Peyer's patch (tissue), 4 donors: Measurements from ENCODE around the gene ABCD3. TPM values are rescaled to one million over a fixed set of nuclear protein-coding genes. Genes with fewer than 3 reads are reported as not detected.
"Not testable (repeated sequence)": the region's sequence is repeated elsewhere in the genome, so short reads cannot be mapped to it uniquely, and the experiment has no call there.

ENCODE experiments used
- DNase-seq, 3 donors: peaks; one replicate each; pipeline ENCODE4 v3.0.0-alpha.2; 2017 to 2019
- H3K27ac ChIP-seq, 4 donors: fragments of 200-600 bp; sonication (generic); one replicate each; pipeline ENCODE4 v1.5.1; 2016 to 2019
- H3K27me3 ChIP-seq, 2 donors: fragments of 200-600 bp; sonication (generic); one replicate each; pipeline ENCODE4 v1.5.1; 2019
- H3K36me3 ChIP-seq, 3 donors: fragments of 200-600 bp; sonication (generic); one replicate each; pipeline ENCODE4 v1.5.1; 2016 to 2019
- H3K4me1 ChIP-seq, 4 donors: fragments of 200-600 bp; sonication (generic); one replicate each; pipeline ENCODE4 v1.5.1; 2016 to 2019
- H3K4me3 ChIP-seq, 4 donors: fragments of 200-600 bp; sonication (generic); 1 replicate in 3 of 4; 2 replicates in 1 of 4; pipeline ENCODE4 v1.5.1; 2016 to 2019; ENCODE audit warnings: mild to moderate bottlenecking in 1 of 4
- H3K9me3 ChIP-seq, 4 donors: fragments of 200-600 bp; sonication (generic); one replicate each; pipeline ENCODE4 v1.5.1; 2016 to 2019; ENCODE audit warnings: mild to moderate bottlenecking in 1 of 4
- CTCF ChIP-seq, 6 experiments: fragments of 450-650 bp in 4 of 6; fragments of 200-600 bp in 2 of 6; sonication (generic) in 1 of 6; IDR thresholded peaks; one replicate each; pipeline ENCODE4 v1.5.1; 2017 to 2019; ENCODE audit warnings: antibody characterized with exemption in 6 of 6, mild to moderate bottlenecking in 3 of 6, moderate library complexity in 1 of 6
- POLR2A ChIP-seq, 2 donors: fragments of 450-650 bp; IDR thresholded peaks; one replicate each; pipeline ENCODE4 v1.5.1; 2017; ENCODE audit warnings: antibody characterized with exemption in 2 of 2, mild to moderate bottlenecking in 2 of 2, moderate library complexity in 2 of 2
- total RNA-seq, 4 donors: library from RNA; depleted of rRNA; stranded (reverse); fragments of >200 nt; gene quantifications; one replicate each; pipeline ENCODE4 v1.1.0, GENCODE V29; 2016

ABCD3 gene
- total RNA-seq, 4 donors from 2014 or later = 22.3 to 66.6 (median 57.0) TPM

- H3K36me3 ChIP-seq = no peaks in the 10 kb centered on the region
- no peaks in the 10 kb centered on the region for H3K27me3 ChIP-seq
- TF ChIP-seq CTCF (IDR thresholded peaks at IDR 0.05) (no peak), POLR2A (IDR thresholded peaks at IDR 0.05) (peak in 1 of 2 donors; percentile 21)
- DNase-seq = peak in 2 of 3 donors; percentile 25 to 64
- peak overlapping the region; percentile 60 to 93 (median 76) for H3K4me3 ChIP-seq
- peaks cover 0 to 42% (median 3%) of the 10 kb centered on the region in 4 donors for H3K4me1 ChIP-seq
- no peaks in the 10 kb centered on the region for H3K9me3 ChIP-seq
- H3K27ac ChIP-seq = peak overlapping the region; percentile 77 to 93 (median 88)
Measured at GRCh38 chr1:94418664-94419655, 771 bp downstream of the ABCD3 start.

GRCh38 chr1:94422115-94422820 is 4.1 kb downstream of the ABCD3 start:
- Histone ChIP-seq H3K9me3 (no peaks in the 10 kb centered on the region), H3K36me3 (no peaks in the 10 kb centered on the region), H3K4me3 (no peak overlapping the region), H3K27me3 (no peaks in the 10 kb centered on the region), H3K27ac (no peak overlapping the region), H3K4me1 (peaks cover 0 to 48% (median 3%) of the 10 kb centered on the region in 4 donors)
- no peak for DNase-seq
- TF ChIP-seq POLR2A (IDR thresholded peaks at IDR 0.05) = no peak
- TF ChIP-seq CTCF (IDR thresholded peaks at IDR 0.05) = no peak

- no peak overlapping the region for H3K4me3 ChIP-seq
- no peak for DNase-seq
- H3K36me3 ChIP-seq = no peaks in the 10 kb centered on the region
- TF ChIP-seq CTCF (IDR thresholded peaks at IDR 0.05) (no peak), POLR2A (IDR thresholded peaks at IDR 0.05) (no peak)
- H3K9me3 ChIP-seq = no peaks in the 10 kb centered on the region
- H3K27me3 ChIP-seq = no peaks in the 10 kb centered on the region
- peaks cover 0 to 58% (median 0%) of the 10 kb centered on the region in 4 donors for H3K4me1 ChIP-seq
- no peak overlapping the region for H3K27ac ChIP-seq
Measured at GRCh38 chr1:94425821-94426484, 7.8 kb downstream of the ABCD3 start.

GRCh38 chr1:94426485-94426870 is 8.3 kb downstream of the ABCD3 start:
- H3K4me3 ChIP-seq, H3K27ac ChIP-seq, H3K36me3 ChIP-seq, H3K27me3 ChIP-seq, DNase-seq, H3K9me3 ChIP-seq: not testable (repeated sequence)
- peaks cover 0 to 54% (median 0%) of the 10 kb centered on the region in 4 donors for H3K4me1 ChIP-seq

GRCh38 chr1:94428441-94428840 is 10.3 kb downstream of the ABCD3 start:
- Histone ChIP-seq H3K4me3 (no peak overlapping the region), H3K27ac (peak overlapping the region in 1 of 4 donors; percentile 68), H3K36me3 (no peaks in the 10 kb centered on the region), H3K27me3 (no peaks in the 10 kb centered on the region), H3K4me1 (peaks cover 0 to 34% (median 0%) of the 10 kb centered on the region in 4 donors), H3K9me3 (no peaks in the 10 kb centered on the region)
- DNase-seq = no peak
- TF ChIP-seq CTCF (IDR thresholded peaks at IDR 0.05) (no peak), POLR2A (IDR thresholded peaks at IDR 0.05) (no peak)

GRCh38 chr1:94428927-94429528 is 10.8 kb downstream of the ABCD3 start:
- H3K27me3 ChIP-seq, H3K36me3 ChIP-seq, H3K4me3 ChIP-seq, H3K9me3 ChIP-seq, DNase-seq: not testable (repeated sequence)
- H3K27ac ChIP-seq = peak overlapping the region in 1 of 4 donors; percentile 68
- H3K4me1 ChIP-seq = peaks cover 0 to 31% (median 0%) of the 10 kb centered on the region in 4 donors

- H3K9me3 ChIP-seq, H3K4me3 ChIP-seq, H3K36me3 ChIP-seq, H3K27me3 ChIP-seq: not testable (repeated sequence)
- Histone ChIP-seq H3K4me1 (peaks cover 0 to 31% (median 0%) of the 10 kb centered on the region in 4 donors), H3K27ac (peak overlapping the region in 1 of 4 donors; percentile 68)
- DNase-seq = peak in 1 of 3 donors; percentile 48
Measured at GRCh38 chr1:94430066-94430465, 11.9 kb downstream of the ABCD3 start.
